ENCODE data around the gene RWDD4.

The RWDD4 gene

GRCh38 chr4:183620421-183620820 lies 38.6 kb downstream of the RWDD4 start:
- Histone ChIP-seq H3K4me3 (ENCODE audit: low read depth, low read length) (no peak overlapping the region), H3K27me3 (ENCODE audit: control insufficient read depth, insufficient read depth, low read length) (no peaks in the 10 kb centered on the region), H3K4me2 (ENCODE audit: low read length) (no peak overlapping the region), H3K9ac (no peak overlapping the region), H3K27ac (no peak overlapping the region), H3K9me3 (ENCODE audit: control insufficient read depth, low read length) (no peaks in the 10 kb centered on the region), H2AFZ (no peak overlapping the region), H3K4me1 (no peaks in the 10 kb centered on the region), H3K36me3 (ENCODE audit: control insufficient read depth, insufficient read depth, low read length) (no peaks in the 10 kb centered on the region), H3K79me2 (no peaks in the 10 kb centered on the region)
- TF ChIP-seq, protein P1, sequence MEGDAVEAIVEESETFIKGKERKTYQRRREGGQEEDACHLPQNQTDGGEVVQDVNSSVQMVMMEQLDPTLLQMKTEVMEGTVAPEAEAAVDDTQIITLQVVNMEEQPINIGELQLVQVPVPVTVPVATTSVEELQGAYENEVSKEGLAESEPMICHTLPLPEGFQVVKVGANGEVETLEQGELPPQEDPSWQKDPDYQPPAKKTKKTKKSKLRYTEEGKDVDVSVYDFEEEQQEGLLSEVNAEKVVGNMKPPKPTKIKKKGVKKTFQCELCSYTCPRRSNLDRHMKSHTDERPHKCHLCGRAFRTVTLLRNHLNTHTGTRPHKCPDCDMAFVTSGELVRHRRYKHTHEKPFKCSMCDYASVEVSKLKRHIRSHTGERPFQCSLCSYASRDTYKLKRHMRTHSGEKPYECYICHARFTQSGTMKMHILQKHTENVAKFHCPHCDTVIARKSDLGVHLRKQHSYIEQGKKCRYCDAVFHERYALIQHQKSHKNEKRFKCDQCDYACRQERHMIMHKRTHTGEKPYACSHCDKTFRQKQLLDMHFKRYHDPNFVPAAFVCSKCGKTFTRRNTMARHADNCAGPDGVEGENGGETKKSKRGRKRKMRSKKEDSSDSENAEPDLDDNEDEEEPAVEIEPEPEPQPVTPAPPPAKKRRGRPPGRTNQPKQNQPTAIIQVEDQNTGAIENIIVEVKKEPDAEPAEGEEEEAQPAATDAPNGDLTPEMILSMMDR (IDR thresholded peaks at IDR 0.05) = no peak

DNA sequence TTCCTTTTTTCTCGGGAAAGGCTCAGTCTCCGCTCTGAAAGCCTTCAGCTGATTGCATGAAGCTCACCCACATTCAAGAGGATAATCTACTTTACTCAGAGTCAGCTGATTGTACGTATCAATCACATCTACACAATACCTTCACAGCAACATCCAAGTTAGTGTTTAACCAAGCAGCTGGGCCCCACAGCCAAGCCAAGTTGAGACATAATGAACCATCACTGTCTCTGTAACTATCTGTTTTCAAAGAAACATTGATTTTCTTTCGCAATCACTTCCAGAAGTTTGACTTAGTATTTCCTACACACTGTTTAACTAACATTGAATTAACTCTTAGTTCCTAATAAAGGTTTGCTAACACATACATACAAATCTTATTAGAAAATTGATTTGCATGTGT lies 40.3 kb downstream of the RWDD4 start:
- Histone ChIP-seq H3K27me3 (ENCODE audit: control insufficient read depth, insufficient read depth, low read length) (no peaks in the 10 kb centered on the region), H3K9me3 (ENCODE audit: control insufficient read depth, low read length) (no peaks in the 10 kb centered on the region), H3K4me1 (no peaks in the 10 kb centered on the region), H3K79me2 (no peaks in the 10 kb centered on the region), H3K4me3 (ENCODE audit: low read depth, low read length) (no peak overlapping the region), H3K36me3 (ENCODE audit: control insufficient read depth, insufficient read depth, low read length) (no peaks in the 10 kb centered on the region), H3K4me2 (ENCODE audit: low read length) (no peak overlapping the region), H3K27ac (no peak overlapping the region), H3K9ac (no peak overlapping the region), H2AFZ (no peak overlapping the region)
- TF ChIP-seq, protein P1 (IDR thresholded peaks at IDR 0.05) = no peak

GRCh38 chr4:183617075-183617474 lies 41.9 kb downstream of the RWDD4 start:
- no peak overlapping the region for H3K9ac ChIP-seq
- H3K27me3 ChIP-seq (ENCODE audit: control insufficient read depth, insufficient read depth, low read length) = no peaks in the 10 kb centered on the region
- H3K4me2 ChIP-seq (ENCODE audit: low read length) = no peak overlapping the region
- H3K27ac ChIP-seq = no peak overlapping the region
- no peaks in the 10 kb centered on the region for H3K9me3 ChIP-seq (ENCODE audit: control insufficient read depth, low read length)
- no peaks in the 10 kb centered on the region for H3K4me1 ChIP-seq
- H2AFZ ChIP-seq = no peak overlapping the region
- H3K4me3 ChIP-seq (ENCODE audit: low read depth, low read length) = no peak overlapping the region
- no peaks in the 10 kb centered on the region for H3K36me3 ChIP-seq (ENCODE audit: control insufficient read depth, insufficient read depth, low read length)
- TF ChIP-seq, protein P1 (IDR thresholded peaks at IDR 0.05) = no peak
- H3K79me2 ChIP-seq = no peaks in the 10 kb centered on the region

DNA sequence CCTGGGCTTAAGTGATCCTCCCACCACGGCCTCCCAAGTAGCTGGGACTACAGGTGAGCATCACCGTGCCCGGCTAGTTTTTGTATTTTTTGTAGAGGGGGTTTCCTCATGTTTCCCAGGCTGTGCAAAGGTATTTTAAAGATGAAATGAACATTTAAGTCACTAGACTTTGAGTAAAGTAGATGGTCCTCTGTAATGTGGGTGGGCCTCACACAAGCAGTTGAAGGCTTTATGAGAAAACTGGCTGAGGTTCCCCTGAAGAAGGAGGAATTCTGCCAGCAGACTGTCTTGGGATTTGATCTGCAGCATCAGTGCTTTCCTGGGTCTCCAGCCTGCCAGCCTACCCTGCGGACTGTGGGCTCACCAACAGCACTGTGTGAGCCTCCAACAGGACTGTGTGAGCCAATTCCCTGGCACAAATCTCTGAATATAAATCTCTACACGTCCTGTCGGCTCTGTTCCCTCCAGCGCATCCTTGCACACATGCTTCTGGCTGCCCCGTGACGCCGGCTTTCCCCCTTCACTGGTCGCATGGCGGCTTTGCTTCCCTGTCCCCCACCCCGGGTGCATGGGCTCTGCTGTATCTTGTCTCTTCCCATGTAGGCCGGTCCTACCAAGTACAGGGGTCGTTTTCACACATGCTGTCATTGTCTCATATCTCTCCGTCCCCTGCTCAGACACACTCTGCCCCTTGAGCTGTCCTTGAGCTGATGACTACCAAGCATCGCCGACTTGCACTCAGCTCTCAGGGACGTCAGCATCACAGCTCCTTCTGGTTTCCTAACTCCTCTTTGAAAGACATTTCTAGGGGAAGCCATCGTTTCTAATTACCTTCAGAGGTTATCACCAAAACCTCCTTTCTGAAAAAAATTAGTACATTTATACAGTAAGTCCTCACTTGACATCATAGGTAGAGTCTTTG lies 46.4 kb downstream of the RWDD4 start:
- H3K27ac ChIP-seq = no peak overlapping the region
- H3K79me2 ChIP-seq = no peaks in the 10 kb centered on the region
- no peak overlapping the region for H2AFZ ChIP-seq
- H3K4me1 ChIP-seq = no peaks in the 10 kb centered on the region
- H3K4me2 ChIP-seq (ENCODE audit: low read length) = no peak overlapping the region
- H3K9ac ChIP-seq = no peak overlapping the region
- no peaks in the 10 kb centered on the region for H3K36me3 ChIP-seq (ENCODE audit: control insufficient read depth, insufficient read depth, low read length)
- H3K27me3 ChIP-seq (ENCODE audit: control insufficient read depth, insufficient read depth, low read length) = no peaks in the 10 kb centered on the region
- TF ChIP-seq, protein P1 (IDR thresholded peaks at IDR 0.05) = no peak
- H3K9me3 ChIP-seq (ENCODE audit: control insufficient read depth, low read length) = no peaks in the 10 kb centered on the region
- no peak overlapping the region for H3K4me3 ChIP-seq (ENCODE audit: low read depth, low read length)
